ENCODE data around the gene KIRREL3. TPM values are rescaled to one million over a fixed set of nuclear protein-coding genes. Genes with fewer than 3 reads are reported as not detected.
A peak's percentile ranks its signal among the peaks of the same experiment; 100 is the strongest.

The KIRREL3 gene
- total RNA-seq, 1 donor from 2014 or later: 0.26 TPM

- Mint-ChIP-seq H3K27ac (peak overlapping the region; percentile 6), H3K36me3 (ENCODE audit: insufficient read depth) (no peaks in the 10 kb centered on the region), H3K9me3 (ENCODE audit: low read depth) (no peaks in the 10 kb centered on the region), H3K27me3 (peaks cover 47% of the 10 kb centered on the region), H3K4me3 (ENCODE audit: low read depth) (no peak overlapping the region), H3K4me1 (ENCODE audit: low read depth) (peaks cover 4% of the 10 kb centered on the region)
- no peak for DNase-seq (ENCODE audit: low spot score, unreplicated experiment)
- TF ChIP-seq CTCF (IDR thresholded peaks at IDR 0.05; ENCODE audit: unreplicated experiment): no peak
These were observed 560.3 kb downstream of the KIRREL3 start for GRCh38 chr11:126440276-126440675.

DNA sequence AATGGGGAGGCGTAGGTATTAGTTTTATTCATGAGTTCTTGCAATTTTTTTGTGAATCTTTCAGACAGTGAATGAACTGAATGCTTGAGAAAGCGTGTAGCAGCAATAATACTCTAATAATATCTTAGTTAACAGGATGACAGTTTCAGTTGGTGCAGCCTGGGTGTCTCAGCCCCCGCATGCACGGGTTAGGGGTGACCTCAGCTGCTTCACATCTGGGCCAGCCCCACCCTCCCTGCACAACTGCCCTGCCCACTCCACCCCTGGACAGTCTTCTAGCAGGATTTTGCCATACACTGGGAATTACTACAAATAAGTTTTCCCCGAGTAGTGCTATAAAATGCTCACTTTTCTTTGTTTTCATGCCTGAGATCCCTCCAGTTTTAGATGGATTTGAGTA is 561.9 kb downstream of the KIRREL3 start:
- Mint-ChIP-seq H3K27ac (no peak overlapping the region), H3K36me3 (ENCODE audit: insufficient read depth) (no peaks in the 10 kb centered on the region), H3K4me3 (ENCODE audit: low read depth) (no peak overlapping the region), H3K27me3 (peaks cover 52% of the 10 kb centered on the region), H3K9me3 (ENCODE audit: low read depth) (no peaks in the 10 kb centered on the region), H3K4me1 (ENCODE audit: low read depth) (peaks cover 4% of the 10 kb centered on the region)
- no peak for DNase-seq (ENCODE audit: low spot score, unreplicated experiment)
- TF ChIP-seq CTCF (IDR thresholded peaks at IDR 0.05; ENCODE audit: unreplicated experiment): no peak

GRCh38 chr11:126438272-126438671 is 562.3 kb downstream of the KIRREL3 start:
- Mint-ChIP-seq H3K27me3 (peaks cover 48% of the 10 kb centered on the region), H3K9me3 (ENCODE audit: low read depth) (no peaks in the 10 kb centered on the region), H3K4me3 (ENCODE audit: low read depth) (no peak overlapping the region), H3K36me3 (ENCODE audit: insufficient read depth) (no peaks in the 10 kb centered on the region), H3K27ac (no peak overlapping the region), H3K4me1 (ENCODE audit: low read depth) (peaks cover 4% of the 10 kb centered on the region)
- no peak for DNase-seq (ENCODE audit: low spot score, unreplicated experiment)
- no peak for TF ChIP-seq CTCF (IDR thresholded peaks at IDR 0.05; ENCODE audit: unreplicated experiment)

GRCh38 chr11:126437731-126438130 is 562.8 kb downstream of the KIRREL3 start:
- peaks cover 42% of the 10 kb centered on the region for H3K27me3 Mint-ChIP-seq
- peaks cover 4% of the 10 kb centered on the region for H3K4me1 Mint-ChIP-seq (ENCODE audit: low read depth)
- no peak overlapping the region for H3K27ac Mint-ChIP-seq
- no peaks in the 10 kb centered on the region for H3K36me3 Mint-ChIP-seq (ENCODE audit: insufficient read depth)
- DNase-seq (ENCODE audit: low spot score, unreplicated experiment): no peak
- no peak overlapping the region for H3K4me3 Mint-ChIP-seq (ENCODE audit: low read depth)
- no peak for TF ChIP-seq CTCF (IDR thresholded peaks at IDR 0.05; ENCODE audit: unreplicated experiment)
- H3K9me3 Mint-ChIP-seq (ENCODE audit: low read depth): no peaks in the 10 kb centered on the region

- Mint-ChIP-seq H3K9me3 (ENCODE audit: low read depth) (no peaks in the 10 kb centered on the region), H3K4me1 (ENCODE audit: low read depth) (peaks cover 4% of the 10 kb centered on the region), H3K4me3 (ENCODE audit: low read depth) (no peak overlapping the region), H3K36me3 (ENCODE audit: insufficient read depth) (no peaks in the 10 kb centered on the region), H3K27ac (no peak overlapping the region), H3K27me3 (peaks cover 31% of the 10 kb centered on the region)
- DNase-seq (ENCODE audit: low spot score, unreplicated experiment): no peak
- TF ChIP-seq CTCF (IDR thresholded peaks at IDR 0.05; ENCODE audit: unreplicated experiment): no peak
These were observed 564.3 kb downstream of the KIRREL3 start for GRCh38 chr11:126436209-126436755.

Data from progenitor cell of endocrine pancreas (in vitro differentiated cells).